ENCODE results near the gene DCLK1.

DNA sequence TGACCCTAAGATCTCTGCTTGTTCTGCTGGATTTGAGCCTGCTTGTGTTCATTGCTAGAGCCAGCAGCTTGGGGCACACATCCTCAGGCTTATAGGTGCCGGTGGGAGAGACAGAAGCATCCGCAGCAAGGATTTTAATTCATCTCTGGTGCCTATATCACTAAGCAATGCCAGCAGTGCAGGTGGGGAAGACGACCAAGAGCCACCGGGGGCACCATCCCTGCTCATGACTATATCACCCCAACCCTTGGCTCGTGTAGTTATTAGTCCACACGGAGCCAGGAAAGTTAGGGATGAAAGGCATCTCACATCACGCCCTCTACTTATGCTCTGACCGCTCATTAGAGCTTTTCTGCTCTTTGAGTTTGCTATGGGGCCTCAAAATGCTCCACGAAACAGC, 298.2 kb downstream of the DCLK1 start:
- TF ChIP-seq FOXK2 (IDR thresholded peaks at IDR 0.05) (no peak), LEF1 (IDR thresholded peaks at IDR 0.05; ENCODE audit: borderline replicate concordance) (no peak), HDGF (IDR thresholded peaks at IDR 0.05; ENCODE audit: borderline replicate concordance) (no peak), ZNF384 (IDR thresholded peaks at IDR 0.05) (no peak), SUZ12 (IDR thresholded peaks at IDR 0.05) (no peak), NFRKB (IDR thresholded peaks at IDR 0.05) (no peak), FOXM1 (IDR thresholded peaks at IDR 0.05; ENCODE audit: borderline replicate concordance) (no peak), ELF4 (IDR thresholded peaks at IDR 0.05) (no peak), FOXA1 (IDR thresholded peaks at IDR 0.05) (no peak), SP1 (IDR thresholded peaks at IDR 0.05) (no peak), ARNT (IDR thresholded peaks at IDR 0.05) (no peak), TARDBP (IDR thresholded peaks at IDR 0.05) (no peak)

Data from HEK293T (cell line).